ENCODE results near the gene APMAP. TPM values are rescaled to one million over a fixed set of nuclear protein-coding genes. Genes with fewer than 3 reads are reported as not detected.

The APMAP gene
- 157 to 163 TPM (median 161 TPM) in 5 replicates for total RNA-seq (2022; extraction: Qiagen RNA extraction; ENCODE audit: low read depth)

GRCh38 chr20:24992487-24993205 is at the start of gene APMAP:
TSS of gene APMAP (minus strand) at chr20:24992751. CDS start at chr20:24992688, 63 bp downstream.

GRCh38 chr20:24948939-24949679 is 43.4 kb downstream of the APMAP start, which contains the start of gene CST7:
TSS of gene CST7 (plus strand) at chr20:24949269. CDS start at chr20:24949506, 237 bp downstream.

Other genes starting within 250 kb of the APMAP start
- gene CST7, start 43.5 kb downstream of the APMAP start, total RNA-seq (2022; extraction: Qiagen RNA extraction; ENCODE audit: low read depth) = not detected in 5 replicates
- 7.1 to 11.4 TPM (median 10.6 TPM) in 5 replicates for gene ACSS1, start 65.4 kb upstream of the APMAP start, total RNA-seq (2022; extraction: Qiagen RNA extraction; ENCODE audit: low read depth)
- gene VSX1, start 89.4 kb upstream of the APMAP start, total RNA-seq (2022; extraction: Qiagen RNA extraction; ENCODE audit: low read depth) = 0.43 to 1.2 TPM (median 1.0 TPM) in 5 replicates
- gene ENTPD6, start 203.0 kb upstream of the APMAP start, total RNA-seq (2022; extraction: Qiagen RNA extraction; ENCODE audit: low read depth) = 86.9 to 108 TPM (median 97.2 TPM) in 5 replicates